ENCODE results near the gene ROR2. TPM values are rescaled to one million over a fixed set of nuclear protein-coding genes. Genes with fewer than 3 reads are reported as not detected.

The ROR2 gene
- total RNA-seq, 2 donors from 2014 or later, result 4.0 to 5.4 TPM

DNA sequence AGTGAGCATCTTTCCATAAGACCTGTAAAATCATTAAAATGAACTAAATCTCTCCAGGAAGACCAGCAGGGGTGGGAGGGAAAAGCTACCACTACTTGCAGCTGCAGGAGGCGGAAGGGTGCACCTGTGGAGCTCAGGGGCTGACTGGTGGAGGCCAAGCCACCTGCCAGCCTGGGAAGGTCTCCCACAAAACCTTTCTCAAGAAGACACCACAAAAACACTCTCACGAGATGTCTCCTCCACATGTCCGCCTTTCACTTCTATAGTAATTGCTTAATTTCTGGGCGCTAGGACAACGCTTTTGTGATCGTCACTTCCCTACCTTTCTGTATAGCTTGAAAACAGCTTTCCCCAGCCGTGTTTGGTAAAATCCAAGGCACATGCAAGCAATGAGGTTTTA is 114.4 kb downstream of the ROR2 start:
- intact Hi-C loops (cut with DNase I), result no loop called here
- no peaks in the 10 kb centered on the region for H3K36me3 ChIP-seq (replicated peaks in 1 of 2; ENCODE audit: insufficient read depth in 1 of 2, low read depth in 2 of 2)
- DNase-seq (no peak), ATAC-seq (no peak)
- no peaks in the 10 kb centered on the region for H3K9me3 ChIP-seq
- no peaks in the 10 kb centered on the region for H3K27me3 ChIP-seq
- TF ChIP-seq, protein P1, sequence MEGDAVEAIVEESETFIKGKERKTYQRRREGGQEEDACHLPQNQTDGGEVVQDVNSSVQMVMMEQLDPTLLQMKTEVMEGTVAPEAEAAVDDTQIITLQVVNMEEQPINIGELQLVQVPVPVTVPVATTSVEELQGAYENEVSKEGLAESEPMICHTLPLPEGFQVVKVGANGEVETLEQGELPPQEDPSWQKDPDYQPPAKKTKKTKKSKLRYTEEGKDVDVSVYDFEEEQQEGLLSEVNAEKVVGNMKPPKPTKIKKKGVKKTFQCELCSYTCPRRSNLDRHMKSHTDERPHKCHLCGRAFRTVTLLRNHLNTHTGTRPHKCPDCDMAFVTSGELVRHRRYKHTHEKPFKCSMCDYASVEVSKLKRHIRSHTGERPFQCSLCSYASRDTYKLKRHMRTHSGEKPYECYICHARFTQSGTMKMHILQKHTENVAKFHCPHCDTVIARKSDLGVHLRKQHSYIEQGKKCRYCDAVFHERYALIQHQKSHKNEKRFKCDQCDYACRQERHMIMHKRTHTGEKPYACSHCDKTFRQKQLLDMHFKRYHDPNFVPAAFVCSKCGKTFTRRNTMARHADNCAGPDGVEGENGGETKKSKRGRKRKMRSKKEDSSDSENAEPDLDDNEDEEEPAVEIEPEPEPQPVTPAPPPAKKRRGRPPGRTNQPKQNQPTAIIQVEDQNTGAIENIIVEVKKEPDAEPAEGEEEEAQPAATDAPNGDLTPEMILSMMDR (IDR thresholded peaks at IDR 0.05), result no peak
- TF ChIP-seq POLR2A (IDR thresholded peaks at IDR 0.05), result no peak
- H3K4me1 ChIP-seq, result peaks cover 3% of the 10 kb centered on the region
- H3K4me3 ChIP-seq, result no peak overlapping the region
- WGBS, 2 donors, result 85 to 88% methylated on average over 7 of the region's 7 CpGs
- H3K27ac ChIP-seq, result no peak overlapping the region

GRCh38 chr9:91835216-91835615 is 114.8 kb downstream of the ROR2 start:
- Histone ChIP-seq H3K4me1 (peaks cover 3% of the 10 kb centered on the region), H3K27ac (no peak overlapping the region), H3K36me3 (replicated peaks in 1 of 2; ENCODE audit: insufficient read depth in 1 of 2, low read depth in 2 of 2) (no peaks in the 10 kb centered on the region), H3K4me3 (no peak overlapping the region), H3K9me3 (no peaks in the 10 kb centered on the region), H3K27me3 (no peaks in the 10 kb centered on the region)
- no peak for DNase-seq
- WGBS, 2 donors, result 80 to 89% methylated on average over 5 of the region's 5 CpGs
- ATAC-seq, result no peak
- TF ChIP-seq, protein P1 (IDR thresholded peaks at IDR 0.05), result no peak
- no peak for TF ChIP-seq POLR2A (IDR thresholded peaks at IDR 0.05)
- intact Hi-C loops (cut with DNase I), result no loop called here

DNA sequence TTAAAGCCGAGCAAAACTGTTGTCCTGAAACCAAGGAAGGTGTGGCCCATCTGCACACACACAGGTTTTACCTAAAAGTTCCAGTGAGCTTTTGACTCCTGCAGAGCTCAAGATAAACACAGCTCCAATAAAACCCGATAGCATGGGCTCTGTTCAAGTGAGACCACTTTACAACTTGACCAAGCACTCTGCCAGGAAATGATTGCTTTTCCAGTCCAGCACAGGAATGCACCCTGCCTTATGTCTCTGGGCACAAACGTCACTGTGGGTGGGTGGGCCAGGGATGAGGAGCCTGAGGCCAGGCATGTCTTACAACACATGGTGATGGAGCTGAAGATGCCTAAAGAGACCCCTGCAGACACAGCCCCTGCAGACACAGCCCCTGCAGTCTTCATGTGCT is 115.3 kb downstream of the ROR2 start:
- H3K27ac ChIP-seq, result no peak overlapping the region
- peaks cover 3% of the 10 kb centered on the region for H3K4me1 ChIP-seq
- 69 to 74% methylated on average over 3 of the region's 3 CpGs for WGBS, 2 donors
- ATAC-seq (no peak), DNase-seq (no peak)
- no peaks in the 10 kb centered on the region for H3K36me3 ChIP-seq (replicated peaks in 1 of 2; ENCODE audit: insufficient read depth in 1 of 2, low read depth in 2 of 2)
- no peak overlapping the region for H3K4me3 ChIP-seq
- intact Hi-C loops (cut with DNase I), result no loop called here
- H3K9me3 ChIP-seq, result no peaks in the 10 kb centered on the region
- no peak for TF ChIP-seq POLR2A (IDR thresholded peaks at IDR 0.05)
- TF ChIP-seq, protein P1 (IDR thresholded peaks at IDR 0.05), result no peak
- no peaks in the 10 kb centered on the region for H3K27me3 ChIP-seq

- ATAC-seq (no peak), DNase-seq (no peak)
- H3K4me3 ChIP-seq, result no peak overlapping the region
- no peak for TF ChIP-seq POLR2A (IDR thresholded peaks at IDR 0.05)
- TF ChIP-seq, protein P1 (IDR thresholded peaks at IDR 0.05), result no peak
- H3K4me1 ChIP-seq, result peaks cover 3% of the 10 kb centered on the region
- no peaks in the 10 kb centered on the region for H3K9me3 ChIP-seq
- no peak overlapping the region for H3K27ac ChIP-seq
- intact Hi-C loops (cut with DNase I), result no loop called here
- H3K27me3 ChIP-seq, result no peaks in the 10 kb centered on the region
- WGBS, 2 donors, result 69 to 77% methylated on average over 6 to 7 of the region's 7 CpGs
- no peaks in the 10 kb centered on the region for H3K36me3 ChIP-seq (replicated peaks in 1 of 2; ENCODE audit: insufficient read depth in 1 of 2, low read depth in 2 of 2)
Observed at GRCh38 chr9:91833878-91834255, 116.2 kb downstream of the ROR2 start.

DNA sequence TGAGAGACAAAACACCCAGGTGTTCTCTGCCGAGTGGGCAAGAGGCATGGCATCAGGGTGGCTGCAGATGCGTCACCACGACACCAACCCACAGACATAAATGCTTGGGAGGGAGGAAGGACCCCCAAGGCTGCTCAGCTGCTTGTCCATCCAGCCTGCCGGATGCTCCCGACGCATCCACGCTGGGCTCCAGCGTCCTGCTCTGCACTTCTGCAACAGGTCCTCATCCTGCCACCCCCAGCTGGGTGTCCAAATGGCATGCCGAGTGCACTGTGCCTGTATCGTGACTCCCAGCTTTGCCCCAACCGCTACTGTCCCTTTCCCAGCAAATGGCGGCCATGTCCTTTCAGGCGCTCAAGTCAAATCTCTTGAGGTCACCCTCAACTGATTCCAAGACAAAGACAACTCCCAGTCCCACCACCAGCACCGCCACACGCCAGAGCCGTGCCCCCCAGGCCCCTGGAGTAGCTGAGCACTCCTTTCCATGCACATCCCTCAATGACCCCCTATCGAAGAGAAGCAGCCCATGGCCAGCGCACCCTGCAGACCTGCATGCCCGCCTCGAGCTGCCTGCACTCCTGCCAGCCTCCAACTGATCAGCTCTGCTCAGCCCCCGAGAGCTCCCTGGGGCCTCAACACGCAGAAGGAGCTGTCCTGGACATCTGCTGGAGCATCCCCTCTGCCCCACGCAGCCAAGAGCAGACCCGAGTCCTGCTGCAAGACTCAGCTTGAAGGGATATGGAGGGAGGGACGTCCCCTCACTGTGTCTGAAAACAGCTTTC is 116.7 kb downstream of the ROR2 start:
- no peak for ATAC-seq
- intact Hi-C loops (cut with DNase I), result no loop called here
- H3K27ac ChIP-seq, result no peak overlapping the region
- H3K36me3 ChIP-seq (replicated peaks in 1 of 2; ENCODE audit: insufficient read depth in 1 of 2, low read depth in 2 of 2), result no peaks in the 10 kb centered on the region
- no peak for DNase-seq
- no peaks in the 10 kb centered on the region for H3K9me3 ChIP-seq
- TF ChIP-seq, protein P1 (IDR thresholded peaks at IDR 0.05), result no peak
- no peak for TF ChIP-seq POLR2A (IDR thresholded peaks at IDR 0.05)
- H3K27me3 ChIP-seq, result no peaks in the 10 kb centered on the region
- WGBS, 2 donors, result 88 to 91% methylated on average over 20 to 25 of the region's 25 CpGs
- no peak overlapping the region for H3K4me3 ChIP-seq
- H3K4me1 ChIP-seq, result peaks cover 3% of the 10 kb centered on the region
